Liver (tissue), 9 donors: Measurements from ENCODE around the gene THEM5. TPM values are rescaled to one million over a fixed set of nuclear protein-coding genes. Genes with fewer than 3 reads are reported as not detected.
A peak's percentile ranks its signal among the peaks of the same experiment; 100 is the strongest.

ENCODE experiments used
- DNase-seq: peaks from one replicate; pipeline ENCODE4 v3.0.0-alpha.2; 2017; ENCODE audit warnings: low spot score
- H3K27ac ChIP-seq, 2 donors: one replicate each; pipeline ENCODE4 v1.7.0; 2013; ENCODE audit warnings: inconsistent platforms in 2 of 2, low read length in 2 of 2, control low read depth in 1 of 2, low read depth in 1 of 2, mild to moderate bottlenecking in 1 of 2
- H3K27me3 ChIP-seq, 4 donors: one replicate each; pipeline versions ENCODE4 v1.6.1 to v1.7.0; 2013; ENCODE audit warnings: low read length in 3 of 4, inconsistent platforms in 1 of 4, mild to moderate bottlenecking in 1 of 4, moderate library complexity in 1 of 4; ENCODE audit not compliant: control insufficient read depth in 4 of 4, insufficient read depth in 4 of 4
- H3K36me3 ChIP-seq, 4 donors: one replicate each; pipeline versions ENCODE4 v1.6.1 to v1.7.0; 2013; ENCODE audit warnings: low read length in 3 of 4, mild to moderate bottlenecking in 3 of 4, low read depth in 1 of 4, moderate library complexity in 1 of 4; ENCODE audit not compliant: control insufficient read depth in 4 of 4, insufficient read depth in 3 of 4
- H3K4me1 ChIP-seq, 4 donors: one replicate each; pipeline versions ENCODE4 v1.6.1 to v1.7.0; 2013; ENCODE audit warnings: low read length in 3 of 4, mild to moderate bottlenecking in 3 of 4, moderate library complexity in 1 of 4; ENCODE audit not compliant: control insufficient read depth in 4 of 4, insufficient read depth in 4 of 4
- H3K4me3 ChIP-seq, 3 donors: one replicate each; pipeline versions ENCODE4 v1.6.1 to v1.7.0; 2013; ENCODE audit warnings: low read length in 3 of 3, control low read depth in 1 of 3, low read depth in 1 of 3, mild to moderate bottlenecking in 1 of 3
- H3K9ac ChIP-seq, 2 donors: one replicate each; pipeline ENCODE4 v1.7.0; 2013; ENCODE audit warnings: low read length in 2 of 2, mild to moderate bottlenecking in 2 of 2, moderate library complexity in 2 of 2, control low read depth in 1 of 2, low read depth in 1 of 2
- H3K9me3 ChIP-seq, 4 donors: one replicate each; pipeline versions ENCODE4 v1.6.1 to v1.7.0; 2013; ENCODE audit warnings: low read length in 3 of 4; ENCODE audit not compliant: control insufficient read depth in 4 of 4
- ATF3 ChIP-seq: IDR thresholded peaks from 2 replicates; pipeline ENCODE4 v1.6.1; 2016; ENCODE audit warnings: antibody characterized with exemption
- CTCF ChIP-seq: fragments of 150-350 bp; IDR thresholded peaks from 2 replicates; pipeline ENCODE4 v1.5.1; 2017; ENCODE audit warnings: improper control_type of control experiment, low read depth, low read length; ENCODE audit not compliant: missing input control
- EGR1 ChIP-seq, 2 donors: IDR thresholded peaks; 2 replicates each; pipeline ENCODE4 v1.6.1; 2016 to 2018; ENCODE audit warnings: antibody characterized with exemption in 2 of 2, low read depth in 2 of 2
- FOXA2 ChIP-seq: IDR thresholded peaks from 2 replicates; pipeline ENCODE4 v1.6.1; 2016; ENCODE audit warnings: antibody characterized with exemption
- GABPA ChIP-seq, 2 donors: IDR thresholded peaks in 1 of 2; conservative IDR thresholded peaks in 1 of 2; 2 replicates each; pipeline ENCODE4 v1.6.1; 2016; ENCODE audit warnings: antibody characterized with exemption in 2 of 2, mild to moderate bottlenecking in 1 of 2, moderate library complexity in 1 of 2
- HNF4A ChIP-seq, 2 donors: conservative IDR thresholded peaks; 2 replicates each; pipeline ENCODE4 v1.6.1; 2016; ENCODE audit warnings: antibody characterized with exemption in 2 of 2, mild to moderate bottlenecking in 2 of 2
- HNF4G ChIP-seq: IDR thresholded peaks from 2 replicates; pipeline ENCODE4 v1.6.1; 2016; ENCODE audit warnings: antibody characterized with exemption
- JUND ChIP-seq, 2 donors: IDR thresholded peaks; 2 replicates each; pipeline ENCODE4 v1.6.1; 2016; ENCODE audit warnings: antibody characterized with exemption in 2 of 2
- NR2F2 ChIP-seq: IDR thresholded peaks from 2 replicates; pipeline ENCODE4 v1.6.1; 2016; ENCODE audit warnings: antibody characterized with exemption
- RAD21 ChIP-seq, 2 donors: IDR thresholded peaks; 2 replicates each; pipeline ENCODE4 v1.6.1; 2016; ENCODE audit warnings: antibody characterized with exemption in 2 of 2, mild to moderate bottlenecking in 2 of 2
- RXRA ChIP-seq, 2 donors: IDR thresholded peaks; 2 replicates each; pipeline ENCODE4 v1.6.1; 2017 to 2018; ENCODE audit warnings: antibody characterized with exemption in 2 of 2, mild to moderate bottlenecking in 1 of 2
- SP1 ChIP-seq: IDR thresholded peaks from 2 replicates; pipeline ENCODE4 v1.6.1; 2018; ENCODE audit warnings: antibody characterized with exemption, mild to moderate bottlenecking
- TAF1 ChIP-seq: conservative IDR thresholded peaks from 2 replicates; pipeline ENCODE4 v1.6.1; 2016; ENCODE audit warnings: antibody characterized with exemption, mild to moderate bottlenecking
- YY1 ChIP-seq: IDR thresholded peaks from 2 replicates; pipeline ENCODE4 v1.6.1; 2016; ENCODE audit warnings: antibody characterized with exemption, mild to moderate bottlenecking
- ZBTB33 ChIP-seq: IDR thresholded peaks from 2 replicates; pipeline ENCODE4 v1.6.1; 2016; ENCODE audit warnings: antibody characterized with exemption
- WGBS: extraction: QIAGEN DNeasy Blood & Tissue Kit; methylation state at CpG from one replicate; pipeline ENCODE4 v1.1.7; 2013; 5-methylcytosine and 5-hydroxymethylcytosine counted together
- polyA plus RNA-seq, 2 donors: library from polyadenylated mRNA; stranded (reverse) in 1 of 2; unstranded in 1 of 2; fragments of 200-250 nt in 1 of 2; fragments of >200 nt in 1 of 2; fragmentation: Nextera tagmentation in 1 of 2; extraction: Ambion mirVana in 1 of 2; gene quantifications; one replicate each; pipeline versions ENCODE4 v1.2.1 to v1.2.3, GENCODE V29; 2013 to 2015
- total RNA-seq, 2 donors: library from RNA; depleted of rRNA; stranded (reverse); fragments of >200 nt; gene quantifications; one replicate each; pipeline ENCODE4 v1.2.3, GENCODE V29; 2014
- TF ChIP-seq, protein P1 (sequence below): IDR thresholded peaks from 2 replicates; pipeline ENCODE4 v1.6.1; 2016; ENCODE audit warnings: antibody characterized with exemption
- donor health status: healthy.
- donor health status: healthy.
- donor health status: healthy.
- donor health status: healthy.
- donor health status: healthy.

Gene THEM5
- total and polyA plus RNA-seq, 4 donors = 0.09 TPM; not detected in 3

- Histone ChIP-seq H3K27ac (no peak overlapping the region), H3K4me1 (no peaks in the 10 kb centered on the region), H3K27me3 (no peaks in the 10 kb centered on the region), H3K9me3 (no peaks in the 10 kb centered on the region), H3K4me3 (no peak overlapping the region), H3K36me3 (peaks cover 2 to 17% (median 6%) of the 10 kb centered on the region in 4 donors), H3K9ac (no peak overlapping the region)
- TF ChIP-seq NR2F2 (no peak), ZBTB33 (no peak), RAD21 (IDR thresholded peaks at IDR 0.05) (peak; percentile 61 to 72), HNF4A (conservative IDR thresholded peaks at IDR 0.05) (no peak), GABPA (IDR thresholded peaks at IDR 0.05 in 1 of 2, conservative IDR thresholded peaks at IDR 0.05 in 1 of 2) (no peak), YY1 (no peak), FOXA2 (no peak), RXRA (IDR thresholded peaks at IDR 0.05) (no peak), SP1 (no peak), CTCF (peak; percentile 39)
- TF ChIP-seq, protein P1, sequence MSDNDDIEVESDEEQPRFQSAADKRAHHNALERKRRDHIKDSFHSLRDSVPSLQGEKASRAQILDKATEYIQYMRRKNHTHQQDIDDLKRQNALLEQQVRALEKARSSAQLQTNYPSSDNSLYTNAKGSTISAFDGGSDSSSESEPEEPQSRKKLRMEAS = no peak
- 73% methylated on average over 2 of the region's 2 CpGs for whole genome bisulfite sequencing
- no peak for DNase-seq
Observed at GRCh38 chr1:151888972-151889570, 35.6 kb upstream of the THEM5 start.

DNA sequence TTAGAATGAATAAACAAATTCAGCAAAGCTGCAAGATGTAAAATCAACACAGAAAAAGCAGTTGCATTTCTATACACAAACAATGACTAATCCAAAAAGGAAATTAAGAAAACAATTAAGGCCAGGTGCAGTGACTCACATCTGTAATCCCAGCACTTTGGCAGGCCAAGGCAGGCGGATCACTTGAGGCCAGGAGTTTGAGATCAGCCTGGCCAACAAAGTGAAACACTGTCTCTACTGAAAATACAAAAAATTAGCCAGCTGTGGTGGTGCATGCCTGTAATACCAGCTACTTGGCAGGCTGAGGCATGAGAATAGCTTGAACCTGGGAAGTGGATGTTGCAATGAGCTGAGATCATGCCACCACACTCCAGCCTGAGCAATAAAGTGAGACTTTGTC lies 33.5 kb upstream of the THEM5 start:
- H3K27ac ChIP-seq = no peak overlapping the region
- H3K36me3 ChIP-seq = peaks cover 0 to 10% (median 5%) of the 10 kb centered on the region in 4 donors
- H3K4me3 ChIP-seq = no peak overlapping the region
- no peak for DNase-seq
- H3K4me1 ChIP-seq = no peaks in the 10 kb centered on the region
- H3K9me3 ChIP-seq = no peaks in the 10 kb centered on the region
- no peak for TF ChIP-seq ZBTB33
- TF ChIP-seq, protein P1 = no peak
- TF ChIP-seq JUND (IDR thresholded peaks at IDR 0.05) = no peak
- TF ChIP-seq YY1 = no peak
- no peak for TF ChIP-seq RXRA (IDR thresholded peaks at IDR 0.05)
- no peak for TF ChIP-seq EGR1 (IDR thresholded peaks at IDR 0.05; ENCODE audit: low read depth in 2 of 2)
- no peak for TF ChIP-seq CTCF
- TF ChIP-seq GABPA (IDR thresholded peaks at IDR 0.05 in 1 of 2, conservative IDR thresholded peaks at IDR 0.05 in 1 of 2) = no peak
- TF ChIP-seq FOXA2 = no peak
- no peak for TF ChIP-seq RAD21 (IDR thresholded peaks at IDR 0.05)
- no peak for TF ChIP-seq ATF3
- no peak for TF ChIP-seq TAF1
- no peak for TF ChIP-seq SP1
- no peak for TF ChIP-seq HNF4G
- TF ChIP-seq NR2F2 = no peak
- no peak overlapping the region for H3K9ac ChIP-seq
- 94% methylated on average over 1 of the region's 1 CpG for WGBS
- no peaks in the 10 kb centered on the region for H3K27me3 ChIP-seq
